Stimulated activated CD4-positive, alpha-beta T cell treated with anti-CD3 and anti-CD28 coated beads, Interleukin-4, amount 100 ng/mL, for 1 hour (primary cell): ENCODE data around the gene SLC51A.
"Not testable (repeated sequence)": the region's sequence is repeated elsewhere in the genome, so short reads cannot be mapped to it uniquely, and the experiment has no call there.

ENCODE experiments used
- DNase-seq: peaks from one replicate; pipeline ENCODE4 v3.0.0-alpha.2; 2020

SLC51A gene

DNA sequence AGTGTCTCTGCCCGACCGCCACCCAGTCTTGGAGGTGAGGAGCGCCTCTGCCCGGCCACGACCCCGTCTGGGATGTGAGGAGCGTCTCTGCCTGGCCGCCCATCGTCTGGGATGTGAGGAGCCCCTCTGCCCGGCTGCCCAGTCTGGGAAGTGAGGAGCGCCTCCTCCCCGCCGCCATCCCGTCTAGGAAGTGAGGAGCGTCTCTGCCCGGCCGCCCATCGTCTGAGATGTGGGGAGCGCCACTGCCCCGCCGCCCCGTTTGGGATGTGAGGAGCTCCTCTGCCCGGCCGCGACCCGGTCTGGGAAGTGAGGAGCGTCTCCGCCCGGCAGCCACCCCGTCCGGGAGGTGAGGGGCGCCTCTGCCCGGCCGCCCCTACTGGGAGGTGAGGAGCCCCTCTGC lies 27.8 kb downstream of the SLC51A start:
- DNase-seq, result not testable (repeated sequence)

DNA sequence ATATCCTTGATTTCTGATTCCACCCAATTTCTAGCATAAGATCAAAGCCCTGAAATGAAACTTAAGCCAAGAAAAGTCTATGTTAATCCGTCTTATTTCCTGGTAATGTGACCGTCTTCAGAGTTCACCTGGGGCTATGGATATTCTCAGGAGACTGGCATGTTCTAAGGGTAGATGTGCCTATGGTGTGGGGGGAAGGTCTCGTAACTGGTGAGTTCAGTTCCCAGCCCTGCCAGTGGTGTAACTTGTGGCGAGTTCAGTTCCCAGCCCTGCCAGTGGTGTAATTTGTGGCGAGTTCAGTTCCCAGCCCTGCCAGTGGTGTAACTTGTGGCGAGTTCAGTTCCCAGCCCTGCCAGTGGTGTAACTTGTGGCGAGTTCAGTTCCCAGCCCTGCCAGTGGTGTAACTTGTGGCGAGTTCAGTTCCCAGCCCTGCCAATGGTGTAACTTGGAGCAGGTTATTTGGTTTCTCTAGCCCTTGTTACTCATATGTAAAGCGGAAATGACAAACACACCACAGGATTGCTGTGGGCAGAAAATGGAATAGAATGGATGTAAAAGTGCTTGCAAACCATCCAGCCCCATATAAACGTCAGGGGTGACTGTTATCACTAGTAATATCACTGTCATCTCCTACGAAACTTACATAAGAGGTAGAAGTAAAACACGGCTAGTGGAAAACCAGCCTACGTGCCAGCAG lies 30.4 kb downstream of the SLC51A start:
- no peak for DNase-seq

DNA sequence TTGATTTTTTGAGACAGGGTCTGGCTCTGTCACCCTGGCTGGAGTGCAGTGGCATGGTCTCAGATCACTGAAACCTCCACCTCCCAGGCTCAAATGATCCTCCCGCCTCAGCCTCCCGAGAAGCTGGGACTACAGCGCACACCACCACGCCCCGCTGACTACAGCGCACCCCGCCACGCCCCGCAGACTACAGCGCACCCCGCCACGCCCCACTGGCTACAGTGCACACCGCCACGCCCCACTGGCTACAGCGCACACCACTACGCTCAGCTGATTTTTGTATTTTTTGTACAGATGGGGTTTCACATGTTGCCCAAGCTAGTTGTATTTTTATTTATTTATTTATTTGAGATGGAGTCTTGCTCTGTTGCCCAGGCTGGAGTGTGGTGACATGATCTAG lies 35.6 kb downstream of the SLC51A start:
- DNase-seq, result no peak

DNA sequence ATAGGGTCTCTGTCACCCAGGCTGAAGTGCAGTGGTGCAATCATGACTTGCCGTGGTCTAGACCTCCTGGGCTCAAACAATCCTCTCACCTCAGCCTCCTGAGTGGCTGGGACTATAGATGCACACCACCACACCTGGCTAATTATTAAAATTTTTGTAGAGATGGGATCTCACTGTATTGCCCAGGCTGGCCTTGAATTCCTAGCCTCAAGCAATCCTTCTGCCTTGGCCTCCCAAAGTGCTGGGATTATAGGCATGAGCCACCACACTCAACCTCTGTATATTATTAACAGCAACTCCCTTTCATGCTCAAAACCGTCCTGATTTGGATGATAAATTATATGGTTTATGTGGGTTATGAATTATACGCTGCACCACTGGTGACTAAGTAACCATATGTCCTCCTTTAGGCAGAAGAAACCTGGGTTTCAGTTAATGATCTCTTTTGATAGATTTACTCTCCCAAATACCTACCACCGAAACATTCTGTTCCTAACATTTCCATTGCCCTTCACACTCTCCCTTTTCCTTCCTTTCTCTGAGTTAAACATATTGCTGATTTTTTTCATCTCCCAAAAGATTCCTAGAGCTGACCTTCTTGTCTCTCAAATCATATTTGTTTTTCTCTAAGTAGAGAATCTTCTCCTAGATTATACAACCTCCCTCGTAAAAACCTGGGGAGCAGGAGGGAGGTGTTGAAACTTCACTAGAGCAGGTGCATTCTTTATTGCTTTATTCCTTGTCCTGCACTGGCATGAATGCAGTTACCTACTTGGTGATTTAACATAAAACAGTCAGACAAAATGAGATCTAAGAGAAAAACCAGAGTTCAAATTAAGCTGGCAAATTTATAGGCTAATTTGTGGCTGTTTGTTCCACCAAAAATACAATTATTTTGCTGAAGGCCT lies 38.3 kb downstream of the SLC51A start:
- DNase-seq, result no peak

DNA sequence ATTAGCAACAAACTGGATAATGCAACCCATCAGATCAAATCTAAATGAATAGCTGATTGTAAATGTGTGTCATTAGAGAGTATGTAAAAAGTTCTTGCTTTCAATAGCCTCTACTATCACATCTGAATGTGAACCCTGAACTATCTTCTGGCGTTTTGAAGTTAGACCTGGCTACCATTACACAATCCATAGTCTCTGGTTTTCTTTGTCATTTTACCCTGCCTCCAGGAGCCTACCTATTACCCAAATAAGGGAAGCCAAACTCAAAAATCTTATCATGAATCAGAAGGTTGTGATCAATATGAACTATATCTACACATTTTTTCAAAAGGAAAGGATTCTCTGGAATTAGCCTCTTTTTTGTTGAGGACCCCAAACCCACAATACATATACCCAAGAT lies 39.4 kb downstream of the SLC51A start:
- no peak for DNase-seq

DNA sequence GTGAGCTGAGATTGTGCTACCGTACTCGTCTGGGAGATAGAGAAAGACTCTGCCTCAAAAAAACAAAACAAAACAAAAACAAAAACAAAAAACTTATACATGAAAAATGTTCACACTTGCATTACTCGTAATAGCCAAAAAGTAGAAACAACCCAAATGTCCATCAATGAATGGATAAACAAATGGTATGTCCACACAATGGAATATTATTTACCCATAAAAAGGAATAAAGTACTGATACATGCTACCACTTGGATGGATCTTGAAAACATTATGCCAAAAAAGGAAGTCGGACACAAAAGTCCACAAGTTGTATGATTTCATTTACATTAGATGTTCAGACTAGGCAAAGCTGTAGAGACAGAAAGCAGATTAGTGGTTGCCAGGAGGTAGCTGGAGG lies 44.5 kb downstream of the SLC51A start:
- no peak for DNase-seq

DNA sequence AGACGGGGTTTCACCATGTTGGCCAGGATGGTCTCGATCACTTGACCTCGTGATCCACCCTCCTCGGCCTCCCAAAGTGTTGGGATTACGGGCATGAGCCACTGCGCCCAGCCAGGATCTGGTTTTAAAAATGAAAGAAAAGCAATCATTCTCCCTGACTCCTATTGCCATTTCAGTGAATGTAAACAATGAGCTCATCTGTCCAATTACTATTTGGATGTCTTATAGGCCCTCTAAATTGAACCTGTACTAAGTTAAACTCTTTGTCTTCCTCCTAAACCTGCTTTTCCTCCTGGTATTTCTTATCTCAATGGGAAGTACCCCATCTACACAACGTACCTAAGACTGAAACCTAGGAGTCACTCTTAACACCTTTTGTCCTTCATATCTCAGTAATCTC lies 47.5 kb downstream of the SLC51A start:
- DNase-seq, result no peak

DNA sequence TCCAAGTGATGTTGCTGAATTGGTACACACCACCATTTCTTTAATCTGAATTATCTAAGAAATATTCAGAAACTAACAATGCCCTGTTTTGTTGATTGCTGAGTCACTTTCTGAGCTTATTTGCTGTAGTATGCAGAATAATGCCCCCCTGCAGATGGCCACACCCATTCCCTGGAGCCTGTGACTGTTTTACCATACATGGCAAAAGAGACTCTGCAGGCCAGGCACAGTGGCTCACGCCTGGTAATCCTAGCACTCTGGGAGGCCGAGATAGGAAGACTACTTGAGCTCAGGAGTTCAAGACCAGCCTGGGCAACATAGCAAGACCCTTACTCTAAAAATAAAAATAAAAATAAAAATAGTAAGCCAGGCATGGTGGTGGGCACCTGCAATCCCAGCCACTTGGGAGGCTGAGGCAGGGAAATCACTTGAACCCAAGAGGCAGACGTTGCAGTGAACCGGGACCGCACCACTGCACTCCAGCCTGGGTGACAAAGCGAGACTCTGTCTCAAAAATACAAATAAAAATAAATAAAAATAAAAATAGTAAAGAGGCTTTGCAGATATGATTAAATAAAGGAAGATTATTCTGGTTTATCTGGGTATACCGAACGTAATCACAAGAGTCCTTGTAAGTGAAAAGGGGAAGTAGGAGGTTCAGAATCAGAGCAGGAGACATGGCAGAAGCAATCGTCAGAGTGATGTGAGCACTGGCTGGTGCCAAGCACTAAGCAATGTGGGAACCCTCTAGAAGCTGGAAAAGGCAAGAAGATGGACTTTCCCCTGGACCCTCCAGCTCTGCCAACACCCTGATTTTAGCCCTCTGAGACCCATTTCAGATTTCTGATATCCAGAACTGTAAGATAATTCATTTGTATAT lies 52.2 kb downstream of the SLC51A start:
- DNase-seq, result no peak

DNA sequence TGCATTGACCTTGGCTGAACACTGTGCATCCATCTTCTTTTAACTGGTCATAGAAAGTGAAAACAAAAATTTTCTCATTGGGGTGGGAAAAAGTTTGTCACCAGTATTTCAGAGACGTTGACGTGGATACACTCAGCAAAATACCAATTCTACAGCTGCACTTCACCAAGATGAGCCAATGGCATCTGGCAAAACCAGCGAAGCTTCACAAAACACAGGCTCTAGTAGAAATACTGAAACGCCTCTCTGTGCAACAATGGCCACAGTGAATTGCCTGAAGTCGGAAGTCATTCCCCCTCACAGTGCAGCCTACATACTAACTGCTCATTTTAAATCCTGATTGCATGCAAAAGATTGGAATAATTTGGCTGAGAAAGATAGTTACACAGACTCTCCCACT lies 54.2 kb downstream of the SLC51A start:
- DNase-seq, result no peak

DNA sequence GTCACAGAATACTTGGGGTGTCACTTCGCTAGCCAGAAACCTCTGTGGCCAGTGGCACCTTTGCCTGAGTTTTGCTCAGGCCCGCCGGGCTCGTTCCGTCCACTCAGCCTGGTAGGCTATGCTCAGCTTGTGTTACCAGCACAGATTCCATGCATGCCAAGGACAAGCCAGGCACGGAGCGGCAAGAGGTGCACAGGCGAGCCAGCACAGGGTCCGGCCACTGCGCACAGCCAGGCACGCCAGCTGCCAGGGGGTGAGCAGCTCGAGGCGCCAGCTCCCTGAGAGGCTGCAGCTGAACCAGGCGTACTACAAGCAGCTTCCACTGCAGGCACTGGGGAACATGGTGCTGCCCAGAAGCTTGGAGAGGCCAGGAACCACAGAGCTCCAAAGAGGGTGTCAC lies 56.5 kb downstream of the SLC51A start:
- no peak for DNase-seq

DNA sequence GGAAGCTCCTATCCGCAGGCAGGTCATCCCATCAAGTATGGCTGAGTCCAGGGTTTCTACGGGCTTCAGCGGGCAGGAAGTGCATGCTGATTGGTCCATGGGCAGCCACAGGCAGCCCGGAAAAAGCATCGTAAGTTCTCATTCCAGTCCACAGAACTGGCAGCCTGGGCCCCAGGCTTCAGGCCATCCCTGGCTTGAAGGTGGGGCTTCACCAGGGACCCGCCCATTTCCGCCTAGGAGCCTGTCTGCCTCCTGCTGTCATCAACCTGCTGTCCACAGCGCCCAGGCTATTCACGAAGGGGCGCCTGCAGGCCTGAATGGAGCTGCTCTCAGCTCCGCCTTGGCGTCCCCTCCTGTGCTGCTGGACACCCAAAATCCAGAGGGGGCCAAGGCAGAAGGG lies 57.3 kb downstream of the SLC51A start:
- DNase-seq, result no peak

DNA sequence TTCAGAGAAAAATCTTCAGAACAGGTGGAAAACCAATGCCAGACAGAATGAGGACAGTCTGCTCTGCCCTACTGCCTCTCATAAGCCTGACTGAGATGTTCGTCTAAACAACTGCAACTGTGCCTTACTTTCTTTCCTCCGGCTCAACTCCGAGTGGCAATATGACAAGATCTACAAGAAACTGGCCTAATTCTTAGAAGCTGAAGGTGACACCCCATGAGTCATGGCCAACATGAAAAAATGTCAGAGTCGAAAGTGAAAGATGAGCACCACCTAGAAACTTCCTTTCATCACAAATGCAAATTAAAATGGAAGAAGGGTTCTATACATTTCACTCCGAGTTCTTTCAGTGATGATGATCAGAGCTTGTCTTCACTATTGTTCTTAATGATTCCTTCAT lies 58.3 kb downstream of the SLC51A start:
- peak; percentile 39 for DNase-seq

DNA sequence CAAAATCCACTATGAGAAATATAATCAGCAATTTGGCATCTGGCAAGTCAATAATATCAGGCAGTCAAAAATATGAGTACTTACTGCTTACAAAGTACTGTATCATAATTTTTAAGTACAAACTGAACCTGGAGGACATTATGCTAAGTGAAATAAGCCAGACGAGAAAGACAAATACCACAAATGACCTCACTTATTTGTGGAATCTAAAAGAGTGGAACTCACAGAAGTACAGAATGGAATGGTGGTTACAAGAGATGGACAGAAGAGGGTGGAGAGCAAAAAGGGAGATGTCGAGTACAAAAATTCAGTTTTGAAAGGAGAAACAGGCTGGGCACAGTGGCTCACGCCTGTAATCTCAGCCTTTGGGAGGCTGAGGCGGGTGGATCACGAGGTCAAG lies 58.8 kb downstream of the SLC51A start:
- DNase-seq, result no peak

DNA sequence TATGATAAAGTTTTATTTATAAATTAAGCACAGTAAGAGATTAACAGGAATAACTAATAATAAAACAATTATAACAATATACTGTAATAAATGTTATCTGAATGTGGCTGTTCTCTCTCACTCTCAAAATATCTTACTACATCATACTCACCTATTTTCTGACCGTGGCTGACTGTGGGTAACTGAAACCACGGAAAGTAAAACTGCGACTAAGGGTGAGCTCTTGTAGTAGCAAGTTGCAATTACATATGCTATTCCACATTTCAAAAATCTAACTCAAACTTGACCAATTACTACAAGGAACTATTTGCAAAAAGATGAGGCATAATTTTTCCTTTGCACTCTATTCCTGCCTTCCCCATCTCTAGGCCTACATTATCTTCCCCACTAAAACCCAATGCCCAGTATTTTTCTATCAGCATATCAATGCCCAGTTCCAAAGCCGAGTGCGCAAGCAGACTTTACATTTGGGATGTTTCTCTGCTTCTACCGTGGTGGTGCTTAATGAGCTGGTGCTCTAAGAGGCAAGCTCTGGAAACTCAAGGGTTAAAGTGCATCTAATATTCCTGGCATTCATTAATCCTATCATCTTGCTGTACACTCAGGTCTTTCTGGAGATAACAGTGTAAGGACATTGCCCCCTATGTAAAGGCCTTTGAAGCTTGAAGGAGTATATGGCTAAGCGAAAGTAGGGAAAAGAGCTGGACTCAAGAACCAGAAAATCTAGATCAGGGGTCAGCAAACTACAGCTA lies 64.5 kb downstream of the SLC51A start:
- DNase-seq, result no peak

DNA sequence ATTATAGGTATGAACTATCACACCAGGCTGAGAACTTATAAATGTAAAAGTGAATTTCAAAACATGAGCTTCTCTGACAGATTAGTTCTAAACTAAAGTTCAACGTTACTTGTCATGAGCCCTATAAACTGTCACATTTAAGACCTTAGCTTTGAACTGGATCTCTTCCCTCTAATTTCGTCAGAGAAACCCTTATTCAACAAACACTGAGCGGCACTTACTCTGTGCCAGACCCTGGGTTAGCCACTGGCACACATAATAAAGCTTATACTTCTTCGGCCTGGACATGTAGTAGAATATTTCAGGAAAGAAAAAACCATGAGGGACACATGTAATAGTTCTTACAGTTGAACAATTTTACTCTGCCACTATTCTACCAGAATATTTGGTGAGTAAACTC lies 65.6 kb downstream of the SLC51A start:
- no peak for DNase-seq
